ENCODE data around the gene ADAM23.

Gene ADAM23

DNA sequence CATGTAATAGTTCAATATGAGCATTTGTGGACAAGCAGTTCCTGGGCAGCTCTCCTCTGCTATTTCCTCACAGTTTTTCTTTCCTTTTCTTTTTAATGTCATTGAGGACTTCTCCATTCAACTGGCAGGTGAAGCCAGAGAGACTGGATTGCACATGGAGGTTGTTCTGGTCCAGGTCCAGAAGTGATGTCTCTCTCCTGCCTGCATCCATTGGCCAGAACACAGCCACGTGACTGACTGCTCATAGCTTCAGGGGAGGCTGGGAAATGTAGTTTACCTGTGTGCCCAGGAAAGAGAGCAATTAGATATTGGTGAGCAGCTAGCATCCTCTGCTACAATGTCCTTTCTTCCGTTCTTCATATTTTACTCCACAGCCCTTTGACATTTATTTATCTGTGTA is 20.2 kb upstream of the ADAM23 start:
- Histone ChIP-seq H3K4me1 (ENCODE audit: control insufficient read depth, insufficient read depth, low read length) (no peaks in the 10 kb centered on the region), H3K27ac (ENCODE audit: insufficient read depth, low read depth, low read length, poor library complexity, severe bottlenecking) (no peak overlapping the region), H3K27me3 (ENCODE audit: control insufficient read depth, insufficient read depth, low read length, poor library complexity, severe bottlenecking) (no peaks in the 10 kb centered on the region), H3K9me3 (ENCODE audit: control insufficient read depth, low read length) (no peaks in the 10 kb centered on the region), H3K4me3 (ENCODE audit: insufficient read depth, low read depth, low read length) (no peak overlapping the region), H3K36me3 (ENCODE audit: control insufficient read depth, insufficient read depth, low read length) (no peaks in the 10 kb centered on the region)
- WGBS, 2 experiments, result 60 to 73% methylated on average over 1 to 2 of the region's 2 CpGs

DNA sequence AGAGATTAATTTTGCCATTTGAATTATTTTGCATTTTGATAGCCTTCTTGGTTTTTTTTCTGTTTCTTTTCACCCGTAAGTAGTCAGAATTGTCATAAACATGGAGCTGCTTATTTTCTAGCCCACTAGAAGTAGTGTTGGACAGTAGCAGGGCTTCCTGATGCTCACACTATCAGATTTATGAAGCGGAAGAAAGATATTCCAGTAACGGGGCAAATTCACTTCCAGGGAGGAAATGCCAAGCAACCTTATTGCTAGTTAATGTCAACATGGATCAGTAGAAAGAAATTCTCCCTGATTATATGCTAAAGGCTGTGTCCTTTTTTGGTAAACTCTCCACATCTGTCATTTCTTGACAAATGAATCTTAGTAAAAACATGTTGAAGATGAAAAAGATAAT is 19.2 kb upstream of the ADAM23 start:
- no peaks in the 10 kb centered on the region for H3K9me3 ChIP-seq (ENCODE audit: control insufficient read depth, low read length)
- H3K36me3 ChIP-seq (ENCODE audit: control insufficient read depth, insufficient read depth, low read length), result no peaks in the 10 kb centered on the region
- H3K27ac ChIP-seq (ENCODE audit: insufficient read depth, low read depth, low read length, poor library complexity, severe bottlenecking), result no peak overlapping the region
- H3K4me1 ChIP-seq (ENCODE audit: control insufficient read depth, insufficient read depth, low read length), result no peaks in the 10 kb centered on the region
- WGBS, 2 experiments, result 92 to 93% methylated on average over 3 of the region's 3 CpGs
- no peaks in the 10 kb centered on the region for H3K27me3 ChIP-seq (ENCODE audit: control insufficient read depth, insufficient read depth, low read length, poor library complexity, severe bottlenecking)
- H3K4me3 ChIP-seq (ENCODE audit: insufficient read depth, low read depth, low read length), result no peak overlapping the region

- no peaks in the 10 kb centered on the region for H3K27me3 ChIP-seq (ENCODE audit: control insufficient read depth, insufficient read depth, low read length, poor library complexity, severe bottlenecking)
- no peak overlapping the region for H3K27ac ChIP-seq (ENCODE audit: insufficient read depth, low read depth, low read length, poor library complexity, severe bottlenecking)
- H3K9me3 ChIP-seq (ENCODE audit: control insufficient read depth, low read length), result no peaks in the 10 kb centered on the region
- H3K36me3 ChIP-seq (ENCODE audit: control insufficient read depth, insufficient read depth, low read length), result no peaks in the 10 kb centered on the region
- no peak overlapping the region for H3K4me3 ChIP-seq (ENCODE audit: insufficient read depth, low read depth, low read length)
- 94 to 98% methylated on average over 2 to 3 of the region's 3 CpGs for WGBS, 2 experiments
- H3K4me1 ChIP-seq (ENCODE audit: control insufficient read depth, insufficient read depth, low read length), result no peaks in the 10 kb centered on the region
Measured at GRCh38 chr2:206428783-206429182, 14.5 kb upstream of the ADAM23 start.

DNA sequence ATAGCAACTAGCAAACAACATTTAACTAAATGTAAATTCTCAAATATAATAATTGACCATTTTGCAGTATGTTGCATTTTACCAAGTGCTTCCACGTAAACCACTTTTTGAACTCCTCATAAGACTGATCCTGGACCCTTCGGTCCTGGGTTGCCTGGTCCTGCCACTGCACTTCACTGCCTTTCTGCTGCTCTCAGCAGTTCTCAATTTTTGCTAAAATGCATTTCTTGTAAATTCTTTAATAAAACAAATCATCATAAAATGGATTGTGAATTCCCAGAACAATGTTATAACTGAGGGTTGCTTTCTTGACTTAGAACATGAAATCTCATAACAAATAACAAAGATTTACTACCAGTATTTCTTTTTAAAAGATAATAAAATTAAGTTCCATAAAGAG is 12.9 kb upstream of the ADAM23 start:
- Histone ChIP-seq H3K36me3 (ENCODE audit: control insufficient read depth, insufficient read depth, low read length) (no peaks in the 10 kb centered on the region), H3K9me3 (ENCODE audit: control insufficient read depth, low read length) (no peaks in the 10 kb centered on the region), H3K4me1 (ENCODE audit: control insufficient read depth, insufficient read depth, low read length) (no peaks in the 10 kb centered on the region), H3K4me3 (ENCODE audit: insufficient read depth, low read depth, low read length) (no peak overlapping the region), H3K27ac (ENCODE audit: insufficient read depth, low read depth, low read length, poor library complexity, severe bottlenecking) (no peak overlapping the region), H3K27me3 (ENCODE audit: control insufficient read depth, insufficient read depth, low read length, poor library complexity, severe bottlenecking) (no peaks in the 10 kb centered on the region)
- WGBS, 2 experiments, result 91 to 100% methylated on average over 2 of the region's 2 CpGs

DNA sequence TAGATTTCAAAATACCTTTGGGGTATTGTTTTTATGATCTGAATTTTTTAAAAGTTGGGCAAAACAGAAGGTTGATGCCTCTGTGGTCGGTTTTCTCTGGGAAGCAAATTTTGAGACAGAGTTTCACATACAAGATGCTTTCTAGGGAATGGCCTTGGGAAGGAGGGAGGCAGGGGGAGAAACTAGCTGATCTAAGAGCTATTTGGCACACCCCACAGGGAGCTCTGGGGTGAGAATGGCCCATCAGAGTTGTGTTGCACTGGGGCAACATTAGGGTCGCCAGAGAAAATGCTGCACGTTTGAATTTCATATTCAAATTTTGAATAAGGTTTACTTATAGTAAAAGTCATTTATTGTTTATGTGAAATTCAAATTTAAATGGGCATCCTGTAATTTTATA is 11.9 kb upstream of the ADAM23 start:
- Histone ChIP-seq H3K27me3 (ENCODE audit: control insufficient read depth, insufficient read depth, low read length, poor library complexity, severe bottlenecking) (no peaks in the 10 kb centered on the region), H3K36me3 (ENCODE audit: control insufficient read depth, insufficient read depth, low read length) (no peaks in the 10 kb centered on the region), H3K4me1 (ENCODE audit: control insufficient read depth, insufficient read depth, low read length) (no peaks in the 10 kb centered on the region), H3K9me3 (ENCODE audit: control insufficient read depth, low read length) (no peaks in the 10 kb centered on the region), H3K27ac (ENCODE audit: insufficient read depth, low read depth, low read length, poor library complexity, severe bottlenecking) (no peak overlapping the region), H3K4me3 (ENCODE audit: insufficient read depth, low read depth, low read length) (no peak overlapping the region)
- 82 to 88% methylated on average over 2 to 3 of the region's 3 CpGs for WGBS, 2 experiments

GRCh38 chr2:206432193-206433082 is 10.9 kb upstream of the ADAM23 start:
- Histone ChIP-seq H3K27me3 (ENCODE audit: control insufficient read depth, insufficient read depth, low read length, poor library complexity, severe bottlenecking) (no peaks in the 10 kb centered on the region), H3K4me1 (ENCODE audit: control insufficient read depth, insufficient read depth, low read length) (no peaks in the 10 kb centered on the region), H3K9me3 (ENCODE audit: control insufficient read depth, low read length) (no peaks in the 10 kb centered on the region), H3K36me3 (ENCODE audit: control insufficient read depth, insufficient read depth, low read length) (no peaks in the 10 kb centered on the region), H3K27ac (ENCODE audit: insufficient read depth, low read depth, low read length, poor library complexity, severe bottlenecking) (no peak overlapping the region), H3K4me3 (ENCODE audit: insufficient read depth, low read depth, low read length) (no peak overlapping the region)
- WGBS, 2 experiments, result 90 to 92% methylated on average over 5 of the region's 6 CpGs

GRCh38 chr2:206433190-206433589 is 10.1 kb upstream of the ADAM23 start:
- no peak overlapping the region for H3K27ac ChIP-seq (ENCODE audit: insufficient read depth, low read depth, low read length, poor library complexity, severe bottlenecking)
- H3K4me3 ChIP-seq (ENCODE audit: insufficient read depth, low read depth, low read length), result no peak overlapping the region
- H3K27me3 ChIP-seq (ENCODE audit: control insufficient read depth, insufficient read depth, low read length, poor library complexity, severe bottlenecking), result no peaks in the 10 kb centered on the region
- H3K4me1 ChIP-seq (ENCODE audit: control insufficient read depth, insufficient read depth, low read length), result no peaks in the 10 kb centered on the region
- no peaks in the 10 kb centered on the region for H3K36me3 ChIP-seq (ENCODE audit: control insufficient read depth, insufficient read depth, low read length)
- H3K9me3 ChIP-seq (ENCODE audit: control insufficient read depth, low read length), result no peaks in the 10 kb centered on the region

DNA sequence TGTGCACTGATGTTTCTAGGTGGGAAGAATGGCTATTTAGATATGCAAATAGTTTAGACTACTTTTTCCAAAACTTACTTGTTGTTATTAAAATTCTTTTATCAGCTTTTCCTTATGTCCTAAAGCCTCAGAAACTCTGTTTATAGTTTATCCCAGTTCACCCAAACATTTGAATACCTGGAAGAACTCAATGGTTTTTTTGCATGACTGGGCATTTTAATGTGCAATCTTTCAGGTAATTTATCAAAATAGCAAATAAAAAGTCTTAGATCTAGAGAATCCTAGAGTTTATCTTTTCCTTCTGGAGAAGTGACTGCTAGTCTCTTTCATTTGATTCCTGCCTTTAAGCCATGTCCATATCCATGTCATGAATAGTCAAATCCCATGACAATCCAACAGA is 9.6 kb upstream of the ADAM23 start:
- no peak overlapping the region for H3K4me3 ChIP-seq (ENCODE audit: insufficient read depth, low read depth, low read length)
- no peaks in the 10 kb centered on the region for H3K9me3 ChIP-seq (ENCODE audit: control insufficient read depth, low read length)
- no peak overlapping the region for H3K27ac ChIP-seq (ENCODE audit: insufficient read depth, low read depth, low read length, poor library complexity, severe bottlenecking)
- no peaks in the 10 kb centered on the region for H3K4me1 ChIP-seq (ENCODE audit: control insufficient read depth, insufficient read depth, low read length)
- H3K36me3 ChIP-seq (ENCODE audit: control insufficient read depth, insufficient read depth, low read length), result no peaks in the 10 kb centered on the region
- H3K27me3 ChIP-seq (ENCODE audit: control insufficient read depth, insufficient read depth, low read length, poor library complexity, severe bottlenecking), result no peaks in the 10 kb centered on the region

- H3K27ac ChIP-seq (ENCODE audit: insufficient read depth, low read depth, low read length, poor library complexity, severe bottlenecking), result no peak overlapping the region
- 47 to 54% methylated on average over 3 of the region's 3 CpGs for WGBS, 2 experiments
- H3K27me3 ChIP-seq (ENCODE audit: control insufficient read depth, insufficient read depth, low read length, poor library complexity, severe bottlenecking), result no peaks in the 10 kb centered on the region
- H3K4me1 ChIP-seq (ENCODE audit: control insufficient read depth, insufficient read depth, low read length), result no peaks in the 10 kb centered on the region
- H3K36me3 ChIP-seq (ENCODE audit: control insufficient read depth, insufficient read depth, low read length), result no peaks in the 10 kb centered on the region
- no peaks in the 10 kb centered on the region for H3K9me3 ChIP-seq (ENCODE audit: control insufficient read depth, low read length)
- H3K4me3 ChIP-seq (ENCODE audit: insufficient read depth, low read depth, low read length), result no peak overlapping the region
Measured at GRCh38 chr2:206435742-206436141, 7.6 kb upstream of the ADAM23 start.

DNA sequence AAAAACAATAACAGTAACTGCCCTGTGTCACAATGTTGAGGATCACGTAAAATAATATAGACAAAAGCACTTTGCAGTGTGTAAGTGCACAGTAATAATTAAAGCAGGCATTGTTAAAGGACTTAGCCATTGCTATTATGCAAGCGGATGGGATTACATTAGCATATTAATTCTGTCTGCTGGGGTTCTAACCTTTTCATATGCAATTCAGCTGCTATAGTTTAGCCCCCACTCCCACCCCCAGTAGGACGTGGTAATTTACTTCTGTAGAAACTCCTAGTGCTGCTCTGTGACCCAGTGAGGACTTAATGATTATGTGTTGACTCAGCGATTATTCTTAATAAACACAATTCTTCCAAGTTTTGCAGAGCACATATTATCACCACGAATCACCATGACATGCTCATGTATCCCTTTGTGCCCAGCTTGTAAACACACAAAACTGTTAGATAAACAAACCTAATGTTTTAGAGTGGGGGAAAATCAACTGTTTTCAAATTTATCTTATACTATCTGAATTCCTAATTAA is 5.1 kb upstream of the ADAM23 start:
- no peak overlapping the region for H3K4me3 ChIP-seq (ENCODE audit: insufficient read depth, low read depth, low read length)
- WGBS, 2 experiments, result 65 to 75% methylated on average over 5 of the region's 5 CpGs
- no peak overlapping the region for H3K27ac ChIP-seq (ENCODE audit: insufficient read depth, low read depth, low read length, poor library complexity, severe bottlenecking)
- H3K36me3 ChIP-seq (ENCODE audit: control insufficient read depth, insufficient read depth, low read length), result no peaks in the 10 kb centered on the region
- no peaks in the 10 kb centered on the region for H3K9me3 ChIP-seq (ENCODE audit: control insufficient read depth, low read length)
- H3K4me1 ChIP-seq (ENCODE audit: control insufficient read depth, insufficient read depth, low read length), result peaks cover 3% of the 10 kb centered on the region
- H3K27me3 ChIP-seq (ENCODE audit: control insufficient read depth, insufficient read depth, low read length, poor library complexity, severe bottlenecking), result peaks cover 8% of the 10 kb centered on the region
